DOHH2 (cell line): ENCODE measurements around the gene RASSF9.

Source experiments
- H3F3A ChIP-seq: fragments of 200-600 bp; sonication (generic), shearing (Covaris generic); 2 replicates; pipeline ENCODE4 v1.6.0; 2016; ENCODE audit warnings: antibody characterized with exemption, mild to moderate bottlenecking; ENCODE audit not compliant: control insufficient read depth, insufficient read depth
- H3K27ac ChIP-seq: fragments of 200-600 bp; sonication (generic); 2 replicates; pipeline ENCODE4 v1.5.1; 2014; ENCODE audit warnings: low read depth, mild to moderate bottlenecking, low read length, moderate library complexity
- H3K27me3 ChIP-seq: fragments of 200-600 bp; sonication (generic); 2 replicates; pipeline ENCODE4 v1.6.1; 2014; ENCODE audit warnings: mild to moderate bottlenecking, low read length, mixed read lengths; ENCODE audit not compliant: control insufficient read depth
- H3K36me3 ChIP-seq: fragments of 200-600 bp; sonication (generic); 2 replicates; pipeline ENCODE4 v1.6.1; 2014; ENCODE audit warnings: mild to moderate bottlenecking, low read length, moderate library complexity, mixed read lengths; ENCODE audit not compliant: control insufficient read depth
- H3K4me1 ChIP-seq: fragments of 200-600 bp; sonication (generic); 2 replicates; pipeline ENCODE4 v1.6.1; 2014; ENCODE audit warnings: mild to moderate bottlenecking, low read length, mixed read lengths; ENCODE audit not compliant: control insufficient read depth
- H3K4me2 ChIP-seq: fragments of 200-600 bp; sonication (generic); 2 replicates; pipeline ENCODE4 v1.6.0; 2014; ENCODE audit warnings: mild to moderate bottlenecking, low read length, moderate library complexity
- H3K4me3 ChIP-seq: fragments of 200-600 bp; sonication (generic); 2 replicates; pipeline ENCODE4 v1.5.1; 2014; ENCODE audit warnings: mild to moderate bottlenecking, low read length, mixed read lengths
- H3K79me2 ChIP-seq: fragments of 200-600 bp; sonication (generic); 2 replicates; pipeline ENCODE4 v1.6.1; 2014; ENCODE audit warnings: mild to moderate bottlenecking, low read length, mixed read lengths; ENCODE audit not compliant: control insufficient read depth
- H3K9me2 ChIP-seq: fragments of 200-600 bp; sonication (generic); replicated peaks from 2 replicates; pipeline ENCODE4 v1.6.1; 2014; ENCODE audit warnings: mild to moderate bottlenecking, low read length, mixed read lengths; ENCODE audit not compliant: control insufficient read depth
- H3K9me3 ChIP-seq: fragments of 200-600 bp; sonication (generic); 2 replicates; pipeline ENCODE4 v1.6.1; 2014; ENCODE audit warnings: antibody characterized with exemption, low read length, mixed read lengths; ENCODE audit not compliant: control insufficient read depth, insufficient read depth
- H4K20me1 ChIP-seq: fragments of 200-600 bp; sonication (generic); 2 replicates; pipeline ENCODE4 v1.6.0; 2014; ENCODE audit warnings: low read depth, mild to moderate bottlenecking, antibody characterized with exemption, low read length, moderate library complexity; ENCODE audit not compliant: control insufficient read depth, insufficient read depth
- CTCF ChIP-seq: fragments of 200-600 bp; sonication (generic); IDR thresholded peaks from one replicate; pipeline ENCODE4 v1.5.1; 2014; ENCODE audit warnings: antibody characterized with exemption, mild to moderate bottlenecking, low read depth, low read length; ENCODE audit not compliant: poor library complexity, severe bottlenecking
- EZH2phosphoT487 ChIP-seq: fragments of 200-600 bp; sonication (generic); IDR thresholded peaks from 2 replicates; pipeline ENCODE4 v1.6.1; 2017; ENCODE audit warnings: borderline replicate concordance, mild to moderate bottlenecking, antibody characterized with exemption, low read length, moderate library complexity, mixed read lengths

RASSF9 gene

GRCh38 chr12:85836197-85837090, at the start of gene RASSF9:
RASSF9 (minus strand) TSS chr12:85836409; CDS start chr12:85836201, 208 bp downstream.
- Histone ChIP-seq H3K4me3 (no peak within 1 kb of the TSS), H3K4me2 (no peak within 1 kb of the TSS), H3K4me1 (no peaks in the 10 kb centered on the region), H3K79me2 (no peaks in the 10 kb centered on the region), H3K27me3 (no peaks in the 10 kb centered on the region), H3K36me3 (no peaks in the 10 kb centered on the region), H3K9me2 (no peaks in the 10 kb centered on the region), H3K27ac (no peak within 1 kb of the TSS), H4K20me1 (no peaks in the 10 kb centered on the region), H3F3A (no peaks in the 10 kb centered on the region), H3K9me3 (no peaks in the 10 kb centered on the region)
- TF ChIP-seq CTCF (no peak), EZH2phosphoT487 (no peak)

- Histone ChIP-seq H3F3A (no peaks in the 10 kb centered on the region), H3K9me3 (no peaks in the 10 kb centered on the region), H3K27me3 (no peaks in the 10 kb centered on the region), H3K9me2 (no peaks in the 10 kb centered on the region), H3K27ac (no peak overlapping the region), H3K4me3 (no peak overlapping the region), H3K36me3 (no peaks in the 10 kb centered on the region), H3K79me2 (no peaks in the 10 kb centered on the region), H4K20me1 (no peaks in the 10 kb centered on the region), H3K4me1 (no peaks in the 10 kb centered on the region), H3K4me2 (no peak overlapping the region)
- TF ChIP-seq EZH2phosphoT487 (no peak), CTCF (no peak)
Observed at GRCh38 chr12:85883763-85884162, 47.6 kb upstream of the RASSF9 start.

- H3K4me3 ChIP-seq: no peak overlapping the region
- no peaks in the 10 kb centered on the region for H3K9me3 ChIP-seq
- no peaks in the 10 kb centered on the region; the same call in 1 of the 2 replicates for H3K27me3 ChIP-seq
- no peak overlapping the region for H3K4me2 ChIP-seq
- TF ChIP-seq EZH2phosphoT487 (no peak), CTCF (no peak)
- H3F3A ChIP-seq: no peaks in the 10 kb centered on the region
- H3K4me1 ChIP-seq: 0 out of 2 replicates have a peak, but pooled peaks cover 3% of the 10 kb centered on the region
- H3K27ac ChIP-seq: no peak overlapping the region
- H3K36me3 ChIP-seq: no peaks in the 10 kb centered on the region
- H3K9me2 ChIP-seq: no peaks in the 10 kb centered on the region
- H3K79me2 ChIP-seq: no peaks in the 10 kb centered on the region
- H4K20me1 ChIP-seq: no peaks in the 10 kb centered on the region
Observed at GRCh38 chr12:85877459-85877858, 41.2 kb upstream of the RASSF9 start.
